Activated CD8-positive, alpha-beta memory T cell treated with anti-CD3 and anti-CD28 coated beads for 4 hours (primary cell): Measurements from ENCODE around the gene PLCB4.

ENCODE experiments used
- DNase-seq, 2 donors: peaks; one replicate each; pipeline ENCODE4 v3.0.0-alpha.2; 2020; ENCODE audit warnings: low read depth in 2 of 2

PLCB4 gene

GRCh38 chr20:9518576-9519175 lies 449.8 kb downstream of the PLCB4 start:
- no peak for DNase-seq

GRCh38 chr20:9520086-9520485 lies 451.2 kb downstream of the PLCB4 start:
- no peak for DNase-seq

- DNase-seq, result no peak
These were observed 454.7 kb downstream of the PLCB4 start for GRCh38 chr20:9523636-9524035.
